ENCODE measurements around the gene PRDX5. TPM values are rescaled to one million over a fixed set of nuclear protein-coding genes. Genes with fewer than 3 reads are reported as not detected.

The PRDX5 gene
- total RNA-seq, 1 experiment from 2014 or later = 255 TPM

DNA sequence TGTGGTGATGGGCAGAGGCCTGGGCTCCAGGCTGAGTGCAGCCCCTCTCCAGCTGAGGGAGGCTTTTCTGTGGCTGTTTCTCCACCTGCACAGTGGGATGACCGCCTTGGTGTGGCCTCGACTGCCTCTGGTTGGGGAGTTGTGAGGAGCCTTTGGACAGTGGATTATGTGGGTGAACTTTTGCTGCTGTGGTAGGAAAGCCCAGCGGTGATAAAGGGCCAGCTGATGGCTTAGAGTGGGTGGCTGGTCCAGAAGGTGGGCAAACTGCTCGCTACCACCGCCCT is 13.9 kb upstream of the PRDX5 start:
- CTCF ChIA-PET = interaction anchor here (0.7 to 5.6 kb wide), 35 partner anchors 8 to 370 kb away, joined by 3 to 151 read pairs (median 7); partner anchors contain the start of genes BAD, FERMT3, FKBP2 and GPR137
- Mint-ChIP-seq H3K9me3 (no peaks in the 10 kb centered on the region), H3K27ac (peak overlapping the region; percentile 100)

More for the DNA sequence above, 13.9 kb upstream of the PRDX5 start:
- no peak for DNase-seq (ENCODE audit: low spot score)
- ATAC-seq = no peak
- Mint-ChIP-seq H3K27me3 (ENCODE audit: low read depth) (peaks cover 31% of the 10 kb centered on the region), H3K4me1 (peaks cover 16% of the 10 kb centered on the region), H3K36me3 (peaks cover 3% of the 10 kb centered on the region), H3K4me3 (peak overlapping the region; percentile 91)
- no peak for TF ChIP-seq AR (CRISPR knock-in tag; IDR thresholded peaks at IDR 0.05)
- TF ChIP-seq NFYB (CRISPR knock-in tag; conservative IDR thresholded peaks at IDR 0.05; ENCODE audit: low read depth) = no peak
- TF ChIP-seq ETV6 (CRISPR knock-in tag; IDR thresholded peaks at IDR 0.05) = no peak
- no peak for TF ChIP-seq SP1 (CRISPR knock-in tag; conservative IDR thresholded peaks at IDR 0.05)
- TF ChIP-seq, protein P1, sequence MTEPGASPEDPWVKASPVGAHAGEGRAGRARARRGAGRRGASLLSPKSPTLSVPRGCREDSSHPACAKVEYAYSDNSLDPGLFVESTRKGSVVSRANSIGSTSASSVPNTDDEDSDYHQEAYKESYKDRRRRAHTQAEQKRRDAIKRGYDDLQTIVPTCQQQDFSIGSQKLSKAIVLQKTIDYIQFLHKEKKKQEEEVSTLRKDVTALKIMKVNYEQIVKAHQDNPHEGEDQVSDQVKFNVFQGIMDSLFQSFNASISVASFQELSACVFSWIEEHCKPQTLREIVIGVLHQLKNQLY (CRISPR knock-in tag; IDR thresholded peaks at IDR 0.05) = no peak
- TF ChIP-seq NFE2L1 (CRISPR knock-in tag; IDR thresholded peaks at IDR 0.05) = no peak
- no peak for TF ChIP-seq TCF7 (CRISPR knock-in tag; IDR thresholded peaks at IDR 0.05; ENCODE audit: low read depth)
- no peak for TF ChIP-seq PREB (CRISPR knock-in tag; IDR thresholded peaks at IDR 0.05; ENCODE audit: borderline replicate concordance)
- TF ChIP-seq ATF1 (CRISPR knock-in tag; IDR thresholded peaks at IDR 0.05) = no peak
- TF ChIP-seq GABPB1 (CRISPR knock-in tag; IDR thresholded peaks at IDR 0.05) = no peak
- TF ChIP-seq MAX (CRISPR knock-in tag; IDR thresholded peaks at IDR 0.05) = no peak
- no peak for TF ChIP-seq ZMAT4 (CRISPR knock-in tag; IDR thresholded peaks at IDR 0.05)
- TF ChIP-seq, protein P2, sequence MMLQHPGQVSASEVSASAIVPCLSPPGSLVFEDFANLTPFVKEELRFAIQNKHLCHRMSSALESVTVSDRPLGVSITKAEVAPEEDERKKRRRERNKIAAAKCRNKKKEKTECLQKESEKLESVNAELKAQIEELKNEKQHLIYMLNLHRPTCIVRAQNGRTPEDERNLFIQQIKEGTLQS (CRISPR knock-in tag; conservative IDR thresholded peaks at IDR 0.05) = no peak
- TF ChIP-seq, protein P3, sequence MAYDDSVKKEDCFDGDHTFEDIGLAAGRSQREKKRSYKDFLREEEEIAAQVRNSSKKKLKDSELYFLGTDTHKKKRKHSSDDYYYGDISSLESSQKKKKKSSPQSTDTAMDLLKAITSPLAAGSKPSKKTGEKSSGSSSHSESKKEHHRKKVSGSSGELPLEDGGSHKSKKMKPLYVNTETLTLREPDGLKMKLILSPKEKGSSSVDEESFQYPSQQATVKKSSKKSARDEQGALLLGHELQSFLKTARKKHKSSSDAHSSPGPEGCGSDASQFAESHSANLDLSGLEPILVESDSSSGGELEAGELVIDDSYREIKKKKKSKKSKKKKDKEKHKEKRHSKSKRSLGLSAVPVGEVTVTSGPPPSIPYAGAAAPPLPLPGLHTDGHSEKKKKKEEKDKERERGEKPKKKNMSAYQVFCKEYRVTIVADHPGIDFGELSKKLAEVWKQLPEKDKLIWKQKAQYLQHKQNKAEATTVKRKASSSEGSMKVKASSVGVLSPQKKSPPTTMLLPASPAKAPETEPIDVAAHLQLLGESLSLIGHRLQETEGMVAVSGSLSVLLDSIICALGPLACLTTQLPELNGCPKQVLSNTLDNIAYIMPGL (CRISPR knock-in tag; IDR thresholded peaks at IDR 0.05) = no peak
- no peak for TF ChIP-seq ESRRA (CRISPR knock-in tag; IDR thresholded peaks at IDR 0.05; ENCODE audit: borderline replicate concordance)
- POLR2A ChIA-PET = interaction anchor here (0.9 to 2.6 kb wide), 8 partner anchors 14 to 72 kb away, joined by 3 to 25 read pairs (median 4); partner anchors contain the start of genes PRDX5 and TRMT112
